Skeletal muscle tissue (tissue), 4 donors: ENCODE results near the gene EGFLAM. TPM values are rescaled to one million over a fixed set of nuclear protein-coding genes. Genes with fewer than 3 reads are reported as not detected.

ENCODE experiments used
- H3K27ac ChIP-seq: one replicate; pipeline ENCODE4 v1.7.0; 2013; ENCODE audit warnings: mild to moderate bottlenecking, low read depth, low read length, inconsistent platforms
- H3K27me3 ChIP-seq, 3 donors: one replicate each; pipeline ENCODE4 v1.7.0; 2013; ENCODE audit warnings: low read length in 3 of 3; ENCODE audit not compliant: control insufficient read depth in 3 of 3, insufficient read depth in 3 of 3
- H3K36me3 ChIP-seq, 3 donors: one replicate each; pipeline ENCODE4 v1.7.0; 2013; ENCODE audit warnings: low read length in 3 of 3; ENCODE audit not compliant: control insufficient read depth in 3 of 3, insufficient read depth in 3 of 3
- H3K4me1 ChIP-seq, 3 donors: one replicate each; pipeline ENCODE4 v1.7.0; 2013; ENCODE audit warnings: low read length in 3 of 3, mild to moderate bottlenecking in 3 of 3; ENCODE audit not compliant: control insufficient read depth in 3 of 3, insufficient read depth in 3 of 3
- H3K4me3 ChIP-seq, 3 donors: one replicate each; pipeline ENCODE4 v1.7.0; 2013; ENCODE audit warnings: low read length in 3 of 3
- H3K9ac ChIP-seq, 3 donors: one replicate each; pipeline ENCODE4 v1.7.0; 2013; ENCODE audit warnings: low read length in 3 of 3, mild to moderate bottlenecking in 3 of 3, moderate library complexity in 2 of 3, low read depth in 1 of 3
- H3K9me3 ChIP-seq, 3 donors: one replicate each; pipeline ENCODE4 v1.7.0; 2013; ENCODE audit warnings: low read length in 3 of 3; ENCODE audit not compliant: control insufficient read depth in 3 of 3
- total RNA-seq: library from RNA; depleted of rRNA; stranded (reverse); fragments of >200 nt; gene quantifications from one replicate; pipeline ENCODE4 v1.2.3, GENCODE V29; 2014
- donor health status: Osteomylitis.

EGFLAM gene
- total RNA-seq, 1 donor from 2014 or later = 41.8 TPM

GRCh38 chr5:38241655-38242054 is 16.7 kb upstream of the EGFLAM start:
- Histone ChIP-seq H3K27me3 (peaks cover 0 to 3% (median 0%) of the 10 kb centered on the region in 3 donors), H3K9ac (no peak overlapping the region)

DNA sequence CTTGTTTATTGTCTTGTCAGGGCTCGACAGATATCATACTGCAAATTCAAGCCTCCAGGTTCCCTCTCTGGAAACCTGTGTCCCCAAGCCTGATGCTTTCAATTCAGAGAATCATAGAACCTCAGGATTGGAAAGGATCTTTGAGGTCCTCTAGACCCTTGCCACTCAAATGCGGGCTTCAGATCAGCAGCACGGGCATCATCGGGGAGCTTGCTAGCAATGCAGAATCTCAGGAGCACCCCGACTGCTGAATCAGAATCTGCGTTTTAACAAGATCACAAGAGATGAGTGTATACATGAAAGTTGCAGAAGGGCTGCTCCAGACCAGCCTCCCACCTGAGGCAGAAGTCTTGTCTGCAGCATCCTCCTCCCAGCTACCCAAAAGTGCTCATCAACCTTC is 13.1 kb upstream of the EGFLAM start:
- Histone ChIP-seq H3K4me1 (no peaks in the 10 kb centered on the region), H3K27me3 (peaks cover 0 to 8% (median 0%) of the 10 kb centered on the region in 3 donors)

More at GRCh38 chr5:38241655-38242054, 16.7 kb upstream of the EGFLAM start:
- Histone ChIP-seq H3K4me3 (no peak overlapping the region), H3K4me1 (no peaks in the 10 kb centered on the region), H3K9me3 (no peaks in the 10 kb centered on the region), H3K36me3 (no peaks in the 10 kb centered on the region), H3K27ac (no peak overlapping the region)

DNA sequence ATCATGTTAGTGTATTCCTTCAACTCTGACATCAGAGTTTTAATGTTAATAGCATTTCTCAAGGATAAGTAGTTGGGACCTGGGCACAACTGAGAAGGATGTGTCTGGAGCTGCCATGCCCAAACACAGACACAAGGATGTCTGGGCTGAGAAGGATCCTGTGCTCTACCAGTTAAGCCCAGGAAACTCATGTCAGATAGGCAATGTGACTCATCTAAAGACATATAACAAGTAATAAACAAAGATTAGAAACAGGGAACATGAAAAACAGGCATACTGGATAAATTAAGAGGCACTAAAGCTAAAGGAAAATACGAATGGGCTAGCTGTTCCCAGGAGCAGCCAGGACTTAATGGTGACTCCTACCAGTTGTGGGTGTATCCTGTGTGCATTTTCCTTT is 9.1 kb upstream of the EGFLAM start:
- Histone ChIP-seq H3K4me1 (peaks cover 0 to 4% (median 0%) of the 10 kb centered on the region in 3 donors), H3K27ac (no peak overlapping the region), H3K9me3 (no peaks in the 10 kb centered on the region), H3K27me3 (peaks cover 0 to 10% (median 5%) of the 10 kb centered on the region in 3 donors), H3K4me3 (no peak overlapping the region), H3K36me3 (no peaks in the 10 kb centered on the region), H3K9ac (no peak overlapping the region)

More for the DNA sequence above, 13.1 kb upstream of the EGFLAM start:
- no peak overlapping the region for H3K9ac ChIP-seq
- H3K27ac ChIP-seq = no peak overlapping the region
- no peaks in the 10 kb centered on the region for H3K9me3 ChIP-seq
- no peak overlapping the region for H3K4me3 ChIP-seq
- no peaks in the 10 kb centered on the region for H3K36me3 ChIP-seq

- peaks cover 0 to 10% (median 5%) of the 10 kb centered on the region in 3 donors for H3K27me3 ChIP-seq
- H3K9me3 ChIP-seq = no peaks in the 10 kb centered on the region
- H3K27ac ChIP-seq = no peak overlapping the region
- H3K36me3 ChIP-seq = no peaks in the 10 kb centered on the region
- H3K4me1 ChIP-seq = peaks cover 0 to 4% (median 0%) of the 10 kb centered on the region in 3 donors
- no peak overlapping the region for H3K9ac ChIP-seq
- H3K4me3 ChIP-seq = no peak overlapping the region
These were observed 8.5 kb upstream of the EGFLAM start for GRCh38 chr5:38249812-38250211.

DNA sequence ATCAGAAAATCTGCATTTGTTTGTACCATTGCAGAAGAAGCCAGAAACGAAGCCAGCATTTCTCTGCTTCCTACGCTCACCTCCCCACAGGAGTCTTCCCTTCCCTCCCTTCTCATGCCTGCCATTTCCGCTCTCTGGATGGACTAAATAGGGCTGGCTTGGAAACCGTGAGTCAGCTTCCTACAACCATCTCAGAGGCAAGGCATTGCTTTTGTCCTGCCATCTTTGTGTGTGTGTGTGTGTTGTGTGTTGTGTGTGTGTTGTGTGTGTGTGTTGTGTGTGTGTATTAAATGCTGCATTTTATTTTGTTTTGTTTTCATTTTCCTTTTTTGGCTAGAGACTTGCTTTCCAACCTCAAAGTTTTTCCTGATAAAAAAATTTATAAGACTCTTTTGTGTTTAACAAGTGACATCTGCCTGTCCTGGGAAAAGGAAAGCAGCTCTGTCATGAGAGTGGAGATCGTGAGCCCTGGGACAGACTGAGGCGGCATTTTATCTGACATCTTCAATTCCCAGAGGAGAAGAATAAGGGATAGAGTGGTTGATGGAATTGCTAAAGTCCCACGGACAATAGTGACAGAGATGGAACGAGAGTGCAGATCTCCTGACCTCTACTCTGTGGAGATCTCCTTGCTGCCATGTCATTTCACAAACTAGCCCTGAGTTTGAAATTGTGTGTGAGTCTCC is 7.5 kb upstream of the EGFLAM start:
- no peak overlapping the region for H3K4me3 ChIP-seq
- H3K9me3 ChIP-seq = no peaks in the 10 kb centered on the region
- no peak overlapping the region for H3K27ac ChIP-seq
- no peak overlapping the region for H3K9ac ChIP-seq
- peaks cover 0 to 4% (median 0%) of the 10 kb centered on the region in 3 donors for H3K4me1 ChIP-seq
- H3K36me3 ChIP-seq = no peaks in the 10 kb centered on the region
- H3K27me3 ChIP-seq = peaks cover 0 to 9% (median 7%) of the 10 kb centered on the region in 3 donors

GRCh38 chr5:38253759-38254158 is 4.6 kb upstream of the EGFLAM start:
- no peak overlapping the region for H3K9ac ChIP-seq
- H3K4me3 ChIP-seq = no peak overlapping the region
- peaks cover 7 to 15% (median 12%) of the 10 kb centered on the region in 3 donors for H3K4me1 ChIP-seq
- H3K9me3 ChIP-seq = no peaks in the 10 kb centered on the region
- no peaks in the 10 kb centered on the region for H3K36me3 ChIP-seq
- peaks cover 18 to 33% (median 28%) of the 10 kb centered on the region in 3 donors for H3K27me3 ChIP-seq
- H3K27ac ChIP-seq = no peak overlapping the region

GRCh38 chr5:38257308-38258041 is 884 bp upstream of the EGFLAM start:
- Histone ChIP-seq H3K27ac (peak overlapping the region; percentile 38), H3K27me3 (peaks cover 24 to 33% (median 32%) of the 10 kb centered on the region in 3 donors), H3K4me1 (peaks cover 12 to 14% (median 12%) of the 10 kb centered on the region in 3 donors), H3K9ac (peak overlapping the region; percentile 5 to 68 (median 43)), H3K9me3 (no peaks in the 10 kb centered on the region), H3K4me3 (peak overlapping the region; percentile 52 to 73 (median 58)), H3K36me3 (no peaks in the 10 kb centered on the region)

GRCh38 chr5:38258042-38258318 is 379 bp upstream of the EGFLAM start:
- Histone ChIP-seq H3K27me3 (peaks cover 24 to 33% (median 32%) of the 10 kb centered on the region in 3 donors), H3K36me3 (no peaks in the 10 kb centered on the region), H3K27ac (peak overlapping the region; percentile 38), H3K4me3 (peak overlapping the region; percentile 58 to 73 (median 62)), H3K4me1 (peaks cover 12 to 14% (median 12%) of the 10 kb centered on the region in 3 donors), H3K9ac (peak overlapping the region in 2 of 3 donors; percentile 5 to 68), H3K9me3 (no peaks in the 10 kb centered on the region)

DNA sequence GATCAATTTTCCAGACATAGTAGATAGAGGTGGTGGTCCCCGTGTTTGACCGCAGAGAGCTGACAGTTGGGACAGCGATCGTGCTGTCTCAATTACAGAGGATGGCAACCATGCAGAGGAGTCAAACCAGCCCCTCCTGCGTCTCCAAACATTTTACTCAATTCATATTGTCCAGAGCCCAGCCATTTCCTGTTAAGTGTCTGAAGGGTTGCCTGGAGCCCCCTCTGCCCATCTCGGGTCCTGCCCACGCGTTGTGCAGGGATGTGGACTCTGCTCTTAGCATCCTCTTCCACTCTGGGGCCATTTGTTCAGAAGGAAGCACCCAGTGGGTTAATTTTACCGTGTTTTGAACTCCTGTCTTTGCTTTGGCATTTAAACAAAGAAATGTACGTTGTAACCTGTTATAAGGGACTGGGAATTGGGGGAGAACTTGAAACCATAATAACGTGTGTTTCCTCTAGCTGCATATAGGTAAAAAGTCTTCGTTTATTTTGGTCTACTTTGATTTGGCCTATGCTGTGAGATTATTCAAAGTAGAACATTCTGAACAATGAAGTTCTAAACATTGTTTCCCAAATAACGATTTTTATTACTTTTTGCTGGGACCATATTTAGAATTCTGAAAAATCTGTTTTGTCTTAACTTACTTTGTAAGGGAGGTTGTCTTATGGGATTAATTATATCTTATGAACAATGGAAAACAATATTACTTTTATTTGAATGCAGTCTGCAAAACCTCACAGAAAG is 876 bp downstream of the EGFLAM start:
- peaks cover 12 to 14% (median 12%) of the 10 kb centered on the region in 3 donors for H3K4me1 ChIP-seq
- peak overlapping the region; percentile 36 for H3K27ac ChIP-seq
- no peaks in the 10 kb centered on the region for H3K36me3 ChIP-seq
- peak overlapping the region in 2 of 3 donors; percentile 33 to 68 for H3K9ac ChIP-seq
- no peaks in the 10 kb centered on the region for H3K9me3 ChIP-seq
- H3K4me3 ChIP-seq = peak overlapping the region; percentile 58 to 73 (median 62)
- peaks cover 28 to 39% (median 34%) of the 10 kb centered on the region in 3 donors for H3K27me3 ChIP-seq
